CD4-positive, alpha-beta T cell treated with Interleukin-2 at 100 ng/mL for 4 hours (primary cell): ENCODE results near the gene FAM168B.
"Not testable (repeated sequence)": the region's sequence is repeated elsewhere in the genome, so short reads cannot be mapped to it uniquely, and the experiment has no call there.

Experiments
- DNase-seq: peaks from one replicate; pipeline ENCODE4 v3.0.0-alpha.2; 2020; ENCODE audit warnings: low spot score

Gene FAM168B

DNA sequence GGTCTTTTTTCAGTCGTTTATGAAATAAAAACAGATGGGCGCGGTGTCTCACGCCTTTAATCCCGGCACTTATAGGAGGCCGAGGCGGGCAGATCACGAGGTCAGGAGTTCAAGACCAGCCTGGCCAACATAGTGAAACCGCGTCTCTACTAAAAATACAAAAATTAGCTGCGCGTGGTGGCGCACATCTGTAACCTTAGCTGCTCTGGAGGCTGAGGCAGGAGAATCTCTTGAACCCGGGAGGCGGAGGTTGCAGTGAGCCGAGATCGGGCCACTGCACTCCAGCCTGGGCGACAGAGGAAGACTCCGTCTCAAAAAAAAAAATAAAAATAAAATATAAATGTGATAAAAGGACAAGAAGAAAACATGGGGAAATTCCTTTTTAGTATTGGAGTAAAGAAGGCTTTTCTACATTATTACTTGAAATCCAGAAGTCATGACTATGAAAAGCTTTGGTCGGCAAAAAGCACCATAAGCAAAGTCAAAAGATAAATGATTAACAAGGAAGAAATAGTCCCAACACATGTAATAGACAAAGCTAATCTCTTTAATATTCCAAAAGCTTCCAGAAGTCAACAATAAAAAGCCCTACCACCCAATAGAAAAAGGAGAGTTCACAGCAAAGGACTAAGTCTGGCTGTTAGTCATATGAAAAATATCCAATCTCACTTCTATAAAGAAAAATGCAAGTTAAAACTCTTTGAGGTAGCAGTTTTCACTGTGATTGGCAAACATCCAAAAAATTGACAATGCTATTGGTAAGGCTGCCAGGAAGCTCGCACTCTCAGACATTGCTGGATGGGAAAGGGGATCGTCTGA lies 1.4 kb upstream of the FAM168B start:
- DNase-seq = no peak

DNA sequence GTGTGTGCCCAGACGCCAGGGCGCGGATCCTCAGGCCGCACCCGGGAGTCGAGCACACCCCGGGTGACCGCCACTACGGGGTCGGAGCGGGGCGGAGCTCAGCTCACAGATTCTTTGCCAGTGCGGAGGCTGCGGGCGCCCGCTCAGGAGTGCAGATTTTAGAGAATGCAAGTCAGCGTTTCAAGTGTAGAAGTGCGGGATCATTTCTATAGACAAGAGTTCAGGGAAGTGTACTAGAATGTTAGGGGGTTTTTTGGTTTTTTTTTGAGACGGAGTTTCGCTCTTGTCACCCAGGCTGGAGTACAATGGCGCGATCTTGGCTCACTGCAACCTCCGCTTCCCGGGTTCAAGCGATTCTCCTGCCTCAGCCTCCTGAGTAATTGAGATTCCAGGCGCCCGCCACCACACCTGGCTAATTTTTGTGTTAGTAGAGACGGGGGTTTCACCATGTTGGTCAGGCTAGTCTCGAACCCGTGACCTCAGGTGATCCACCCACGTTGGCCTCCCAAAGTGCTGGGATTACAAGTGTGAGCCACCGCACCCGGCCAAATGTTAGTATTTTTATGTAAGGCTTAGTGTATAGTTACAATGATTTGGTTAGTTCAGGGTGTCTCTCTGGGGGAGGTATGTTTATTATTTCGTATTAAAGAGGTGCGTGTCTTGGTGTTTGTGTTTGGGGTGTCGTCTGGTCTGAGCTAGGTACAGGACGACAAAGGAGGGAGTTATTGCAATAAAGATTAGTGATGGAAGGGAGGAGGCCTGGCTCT lies 619 bp upstream of the FAM168B start:
- DNase-seq = no peak

DNA sequence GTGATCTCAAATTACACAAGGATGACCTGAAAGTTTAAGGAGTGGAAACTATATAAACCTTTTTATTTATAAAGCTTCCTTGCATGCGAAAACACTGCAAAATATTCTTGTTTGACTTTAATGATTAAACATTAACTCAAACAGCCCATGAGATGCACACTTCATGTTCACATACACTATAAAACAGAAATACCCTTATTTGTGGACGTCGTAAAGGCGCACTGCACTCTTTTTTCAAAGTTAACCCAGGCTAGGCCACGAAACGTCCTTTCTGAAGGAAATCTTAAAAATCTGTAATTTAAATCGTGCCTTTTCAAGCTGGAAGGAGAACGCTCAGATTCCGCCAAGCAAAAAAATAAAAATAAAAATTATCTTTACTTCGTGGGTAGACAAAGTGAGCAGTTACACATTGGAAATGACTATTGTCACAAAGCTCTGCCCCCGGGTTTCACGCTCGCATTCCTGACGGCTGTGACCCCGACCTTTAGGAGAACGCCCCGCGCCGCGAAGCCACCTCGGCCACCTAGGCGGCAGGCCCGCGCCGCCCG lies 728 bp downstream of the FAM168B start:
- DNase-seq = no peak

DNA sequence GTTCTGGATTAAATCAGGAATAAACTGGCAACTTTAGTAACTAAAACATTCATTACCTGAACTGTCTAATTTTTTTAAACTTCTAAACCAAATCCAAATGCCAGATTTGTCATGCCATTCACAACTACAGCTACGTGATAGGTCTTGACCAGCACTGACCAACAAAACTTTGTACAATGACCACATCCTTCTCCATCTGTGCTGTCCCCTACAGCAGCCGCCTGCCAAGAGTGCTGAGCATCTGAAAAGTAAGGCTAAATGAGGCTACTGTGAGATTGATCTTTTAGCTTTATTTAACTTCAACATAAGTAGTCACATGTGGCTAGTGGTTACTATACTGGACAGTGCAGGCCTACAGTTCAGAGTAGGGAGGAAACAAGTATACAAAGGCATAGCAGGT lies 7.6 kb downstream of the FAM168B start:
- DNase-seq = no peak

DNA sequence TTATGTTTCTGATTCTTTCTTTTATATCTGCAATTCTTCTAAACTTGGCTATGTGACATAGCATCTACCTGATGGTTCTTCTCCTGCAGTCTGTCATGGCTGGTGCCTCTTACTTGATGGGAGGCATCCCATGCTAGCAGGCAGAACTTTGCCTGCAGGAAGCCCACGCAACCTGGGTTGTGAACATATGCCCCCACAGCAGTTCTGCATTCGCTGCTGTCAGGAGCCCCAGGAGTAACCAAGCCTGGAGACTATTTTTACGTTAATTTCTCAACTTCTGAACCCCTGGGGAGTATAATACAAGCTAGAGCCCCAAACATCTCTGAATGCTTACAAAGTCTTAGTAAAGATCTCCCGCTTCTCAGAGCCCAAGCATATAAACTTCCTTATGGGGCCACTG lies 12.1 kb downstream of the FAM168B start:
- no peak for DNase-seq

DNA sequence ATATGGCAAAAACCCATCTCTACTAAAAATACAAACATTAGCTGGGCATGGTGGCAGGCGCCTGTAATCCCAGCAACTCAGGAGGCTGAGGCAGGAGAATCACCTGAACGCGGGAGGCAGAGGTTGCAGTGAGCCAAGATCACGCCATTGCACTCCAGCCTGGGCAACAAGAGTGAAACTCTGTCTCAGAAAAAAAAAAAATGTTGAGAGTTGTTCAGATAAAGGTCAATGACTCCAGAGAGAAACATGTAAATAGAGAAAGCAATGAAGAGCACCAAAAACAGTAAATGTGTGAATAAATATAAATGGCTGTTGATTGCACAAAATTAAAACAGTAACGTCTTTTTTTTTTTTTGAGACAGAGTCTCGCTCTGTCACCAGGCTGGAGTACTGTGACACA lies 13.3 kb downstream of the FAM168B start:
- DNase-seq = not testable (repeated sequence)

DNA sequence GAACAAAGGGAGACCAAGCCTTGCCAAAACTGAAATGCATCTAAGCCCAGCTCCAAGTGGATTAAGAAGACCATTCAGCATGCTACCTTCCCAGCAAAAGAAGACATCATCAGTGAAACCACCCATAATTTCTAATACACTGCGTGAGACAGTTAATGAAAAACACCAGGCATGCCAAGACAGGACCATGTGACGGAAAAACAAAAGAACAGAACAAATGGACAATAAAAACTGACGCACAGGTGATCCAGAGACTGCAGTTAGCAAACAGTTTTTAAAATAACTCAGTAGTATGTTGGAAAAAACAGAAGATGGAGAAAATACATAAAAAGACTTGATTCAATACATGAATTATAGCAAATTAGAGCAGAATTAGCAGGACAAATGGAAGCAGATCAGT lies 15.3 kb downstream of the FAM168B start:
- no peak for DNase-seq

DNA sequence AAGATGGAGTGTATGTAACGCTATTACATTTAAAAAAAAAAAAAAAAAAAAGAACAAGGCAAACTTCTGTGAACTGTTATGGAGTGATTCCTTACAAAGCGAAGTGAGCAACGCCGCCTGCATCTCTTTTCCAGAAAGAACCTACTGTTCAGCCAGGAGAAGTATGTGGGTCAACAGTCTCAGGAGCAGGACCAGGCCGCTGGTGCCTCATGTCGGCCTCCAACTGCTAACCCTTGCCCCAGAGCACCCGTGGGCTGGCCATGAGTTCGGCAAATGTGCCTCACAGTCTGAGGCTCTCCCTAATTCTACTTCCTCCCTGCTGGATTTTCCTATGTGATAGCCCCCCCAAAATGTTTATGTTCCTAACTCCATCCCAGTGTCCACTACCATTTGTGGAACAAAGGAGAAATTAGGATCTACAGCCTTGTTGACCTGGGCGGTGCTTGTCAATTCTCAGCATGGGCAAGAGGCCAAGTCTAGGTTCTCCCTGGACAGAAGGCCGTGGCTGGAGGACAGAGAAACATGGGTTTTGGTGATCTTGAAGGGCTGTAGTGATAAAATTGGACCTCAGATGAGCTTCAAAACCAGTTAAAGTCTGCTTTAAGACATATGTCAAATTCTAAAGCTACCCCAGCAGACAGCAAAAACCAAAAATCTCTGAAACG lies 15.9 kb downstream of the FAM168B start:
- DNase-seq = no peak

DNA sequence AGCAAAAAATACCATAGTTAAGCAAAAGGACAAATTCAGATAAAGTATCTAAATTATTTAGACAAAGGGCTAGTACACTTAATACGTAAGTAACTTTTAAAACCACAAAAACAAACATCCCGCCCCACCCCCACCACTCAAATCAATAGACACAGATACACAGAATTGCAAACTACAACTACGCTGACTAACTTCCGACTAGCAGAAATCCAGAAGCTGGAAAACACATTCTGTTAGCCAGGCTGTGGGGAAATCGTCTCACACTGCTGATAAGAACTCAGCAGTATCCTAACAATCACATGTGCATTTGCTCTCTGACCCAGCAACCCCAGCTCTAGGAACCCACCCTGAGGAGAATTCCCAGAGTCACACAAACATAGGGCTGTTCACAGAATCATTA lies 16.6 kb downstream of the FAM168B start:
- DNase-seq = no peak

DNA sequence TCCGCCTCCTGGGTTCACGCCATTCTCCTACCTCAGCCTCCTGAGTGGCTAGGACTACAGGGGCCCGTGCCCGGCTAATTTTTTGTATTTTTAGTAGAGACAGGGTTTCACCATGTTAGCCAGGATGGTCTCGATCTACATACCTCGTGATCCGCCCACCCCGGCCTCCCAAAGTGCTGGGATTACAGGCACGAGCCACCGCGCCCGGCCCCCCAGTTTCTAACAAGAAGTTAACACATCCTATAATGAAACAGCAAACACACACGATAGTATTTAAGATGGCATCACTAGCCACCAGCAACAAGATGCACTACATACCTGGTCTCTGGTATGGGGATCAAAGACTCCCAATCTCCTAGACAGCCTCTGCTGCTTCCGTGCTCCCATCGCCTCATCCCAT lies 17.7 kb downstream of the FAM168B start:
- DNase-seq = not testable (repeated sequence)

DNA sequence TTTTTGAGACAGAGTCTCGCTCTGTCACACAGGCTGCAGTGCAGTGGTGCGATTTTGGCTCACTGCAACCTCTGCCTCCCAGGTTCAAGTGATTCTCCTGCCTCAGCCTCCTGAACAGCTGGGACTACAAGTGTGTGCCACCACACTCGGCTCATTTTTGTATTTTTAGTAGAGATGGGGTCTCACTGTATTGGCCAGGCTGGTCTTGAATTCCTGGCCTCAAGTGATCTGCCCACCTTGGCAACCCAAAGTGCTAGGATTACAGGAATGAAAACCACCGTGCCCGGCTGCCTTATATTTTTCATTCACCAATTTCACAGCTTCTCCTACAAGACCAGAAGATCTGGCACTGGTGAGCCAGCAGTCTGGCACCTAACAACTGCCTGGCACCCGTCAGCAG lies 25.1 kb downstream of the FAM168B start:
- DNase-seq = not testable (repeated sequence)

DNA sequence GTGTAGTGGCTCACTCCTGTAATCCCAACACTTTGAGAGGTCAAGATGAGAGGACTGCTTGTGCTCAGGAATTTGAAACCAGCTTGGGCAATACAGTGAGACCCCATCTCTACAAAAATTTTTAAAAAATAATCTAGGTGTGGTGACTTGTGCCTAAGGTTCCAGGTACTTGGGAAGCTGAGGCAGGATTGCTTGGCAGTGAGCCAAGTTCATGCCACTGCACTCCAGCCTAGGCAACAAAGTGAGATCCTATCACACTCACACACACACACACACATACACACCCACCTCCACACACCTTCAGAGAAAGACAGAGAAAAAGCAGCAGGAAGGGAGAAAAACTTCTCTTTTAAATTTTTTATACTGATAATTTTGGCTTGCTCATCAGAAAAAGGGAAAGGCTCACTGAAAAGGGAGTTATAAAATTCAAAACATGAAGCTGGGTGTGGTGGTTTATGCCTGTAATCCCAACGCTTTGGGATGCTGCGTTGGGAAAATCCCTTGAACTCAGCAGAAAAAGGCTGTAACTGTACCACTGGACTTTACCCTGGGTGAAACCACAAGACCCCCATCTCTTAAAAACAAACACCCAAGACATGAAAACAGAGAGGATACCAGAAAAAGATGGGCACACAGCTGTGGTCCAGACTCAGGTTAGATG lies 25.7 kb downstream of the FAM168B start:
- DNase-seq = no peak

DNA sequence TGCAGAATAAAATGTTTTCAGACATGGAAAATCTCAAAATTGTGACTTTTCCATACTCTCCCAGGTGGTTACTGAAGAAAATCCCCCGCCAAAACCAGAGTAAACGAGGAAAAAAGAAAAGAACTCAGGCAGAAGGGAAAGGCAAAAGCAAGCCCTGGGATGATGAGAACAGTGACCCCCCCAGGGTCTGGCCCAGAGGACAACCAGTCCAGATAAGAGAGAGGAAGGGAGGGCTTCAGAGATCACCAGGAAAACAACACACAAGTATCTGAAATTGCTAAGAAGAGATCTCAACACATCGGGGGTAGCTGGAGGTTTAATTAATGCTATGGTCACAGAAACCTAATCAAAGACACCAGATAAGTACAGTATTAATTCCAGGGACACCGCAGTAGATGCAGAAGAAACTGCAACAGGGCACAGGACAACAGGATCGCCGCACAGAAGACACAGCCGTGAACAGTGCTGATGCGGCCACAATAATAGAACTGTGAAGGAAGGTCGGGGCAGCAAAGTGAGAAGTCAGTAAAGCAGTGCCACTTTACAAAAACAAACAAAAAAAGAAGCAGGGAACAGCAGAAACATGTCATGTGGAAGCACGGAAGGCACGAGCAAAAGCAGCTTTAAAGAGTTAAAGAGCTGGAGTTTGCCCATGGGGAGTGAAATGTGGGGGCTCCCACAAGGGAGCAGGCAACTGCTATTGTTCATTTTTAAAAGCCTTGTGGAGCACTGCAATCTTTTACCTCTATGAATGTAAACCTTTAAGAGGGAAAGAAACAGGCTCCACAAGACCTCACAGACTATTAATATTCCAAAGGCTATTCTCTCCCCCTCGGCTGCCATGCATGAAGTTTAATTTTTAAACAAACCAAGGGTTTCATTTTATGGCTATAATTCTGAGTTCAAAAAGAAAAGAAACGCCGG lies 28.4 kb downstream of the FAM168B start:
- no peak for DNase-seq

DNA sequence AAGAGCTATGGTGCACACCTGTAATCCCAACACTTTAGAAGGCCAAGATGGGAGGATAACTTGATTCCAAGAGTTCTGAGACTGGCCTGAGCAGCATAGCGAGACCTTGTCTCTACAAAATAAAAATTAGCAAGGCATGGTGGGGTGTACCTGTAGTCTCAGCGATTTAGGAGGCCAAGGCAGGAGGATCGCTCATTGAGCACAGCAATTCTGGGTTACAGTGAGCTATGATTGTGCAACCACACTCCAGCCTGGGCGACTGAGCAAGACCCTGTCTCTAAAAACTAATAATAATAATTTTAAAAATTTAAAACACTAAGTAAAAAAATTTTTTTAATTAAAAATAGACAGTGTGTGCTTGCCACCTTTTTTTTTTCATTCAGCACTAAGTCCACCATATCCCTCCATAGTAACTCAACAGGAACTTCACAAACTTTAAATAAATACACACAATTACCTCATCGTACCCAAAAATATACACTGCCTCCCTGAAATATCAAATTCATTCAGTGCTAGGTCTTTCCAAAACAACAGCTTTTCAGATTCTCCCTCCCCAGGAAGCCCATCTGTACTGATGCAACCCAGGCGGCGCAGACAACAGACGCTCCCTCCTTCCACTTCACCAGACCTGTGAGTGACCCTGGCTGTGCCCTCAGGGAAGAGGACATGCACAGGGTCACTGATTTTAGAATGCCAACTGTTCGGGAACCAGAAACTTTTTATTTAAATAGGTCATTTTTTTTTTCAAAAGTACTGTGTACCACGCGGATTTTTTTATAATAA lies 29.6 kb downstream of the FAM168B start:
- DNase-seq = no peak

DNA sequence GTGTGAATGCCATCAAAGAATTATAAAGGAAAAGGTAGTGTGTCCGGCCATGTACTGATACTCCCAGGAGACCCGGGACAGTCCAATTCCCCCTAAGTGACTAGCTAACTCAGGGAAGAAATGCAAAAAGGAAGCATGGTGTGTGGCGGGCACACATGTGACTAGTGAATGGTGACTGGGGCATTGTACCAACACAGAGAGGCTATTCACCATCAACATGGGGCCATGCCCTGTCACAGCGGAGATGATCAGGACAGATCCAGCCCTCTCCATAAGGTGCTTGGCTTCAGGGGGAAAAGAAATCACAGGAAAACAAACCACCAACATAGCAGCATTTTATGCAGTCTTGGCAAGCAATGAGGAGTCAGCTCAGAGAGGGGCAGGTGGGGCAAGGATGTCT lies 34.3 kb downstream of the FAM168B start:
- DNase-seq = no peak

DNA sequence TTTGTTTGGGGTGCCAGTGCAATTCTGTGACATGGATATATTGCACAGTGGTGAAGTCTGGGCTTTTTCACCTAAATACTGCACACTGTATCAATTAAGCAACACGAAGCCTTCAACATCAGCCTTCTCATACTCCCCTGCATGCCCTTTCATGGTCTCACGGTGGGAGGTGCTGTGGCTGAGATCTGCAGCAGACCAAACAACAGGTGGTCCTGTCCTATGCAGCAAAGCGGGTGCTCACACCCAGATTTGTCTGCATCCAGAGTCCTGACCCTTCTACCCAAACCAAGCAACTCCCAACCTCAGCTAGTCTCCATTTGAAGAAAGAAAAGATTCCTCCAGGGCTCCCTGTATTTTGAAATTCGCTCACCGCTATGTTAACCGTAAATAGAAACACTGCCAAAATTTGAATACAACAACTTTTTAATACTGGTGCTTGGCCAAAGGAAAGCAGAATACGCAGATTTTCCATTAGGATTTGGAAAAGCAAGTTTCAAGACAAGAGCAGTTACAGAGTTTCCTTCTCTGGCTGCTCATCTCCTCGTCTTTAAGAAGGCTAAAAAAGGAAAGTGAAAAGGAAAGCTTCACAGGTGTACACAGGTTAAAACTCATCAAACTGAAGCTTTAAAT lies 34.9 kb downstream of the FAM168B start:
- DNase-seq = no peak

DNA sequence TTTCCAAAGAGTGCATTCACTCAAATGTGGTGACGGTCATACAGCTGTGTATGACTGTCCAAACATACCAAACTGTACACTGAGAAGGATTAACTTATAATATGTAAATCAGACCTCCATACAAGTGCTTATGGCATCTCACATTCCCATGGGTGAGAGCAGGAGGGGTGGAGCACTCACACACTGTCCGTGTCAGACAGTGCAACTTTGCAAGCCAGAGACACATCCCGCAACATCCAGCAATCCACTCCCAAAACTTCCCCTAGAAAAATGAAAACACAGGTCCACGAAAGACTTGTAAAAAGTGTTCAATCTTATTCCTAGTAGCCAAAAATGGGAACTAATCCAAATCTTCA lies 36.4 kb downstream of the FAM168B start:
- DNase-seq = no peak

DNA sequence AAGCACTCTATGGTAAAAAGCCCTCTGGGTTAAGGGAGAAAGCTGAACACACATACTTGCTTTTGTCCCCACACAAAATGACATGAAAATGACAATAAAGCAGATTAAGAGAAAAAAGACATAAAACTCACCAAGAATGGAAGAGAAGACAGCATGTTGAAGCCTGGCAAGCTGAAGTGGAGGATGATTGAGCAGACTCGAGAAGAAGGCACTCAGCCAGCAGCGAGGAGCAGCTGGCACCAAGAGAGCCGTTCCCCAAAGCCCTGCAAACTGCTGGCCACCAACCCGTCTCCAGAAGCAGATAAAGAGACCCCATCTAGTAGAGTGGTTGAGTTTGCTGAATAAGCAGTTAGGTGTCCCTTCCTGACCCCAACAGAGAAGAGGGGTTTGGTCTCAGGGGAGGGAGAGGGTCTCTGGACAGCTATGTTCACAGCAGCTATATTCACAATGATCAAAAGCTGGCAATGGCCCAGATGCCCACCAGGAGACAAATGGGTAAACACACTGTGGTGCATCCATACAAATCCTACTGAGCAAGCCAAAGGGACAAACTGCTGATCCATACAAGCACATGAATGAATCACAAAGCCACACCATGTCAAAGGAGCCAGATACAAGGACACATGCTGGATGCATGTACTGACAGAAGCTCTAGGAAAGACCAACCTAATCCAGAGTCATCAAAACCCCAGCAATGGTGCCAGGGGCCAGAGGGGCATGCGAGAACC lies 36.9 kb downstream of the FAM168B start:
- no peak for DNase-seq
